Gastrocnemius medialis (tissue), 4 donors: Measurements from ENCODE around the gene EGR4.

Experiments used
- POLR2A ChIP-seq, 2 donors: fragments of 450-650 bp; IDR thresholded peaks; one replicate each; pipeline ENCODE4 v1.6.1; 2017; ENCODE audit warnings: antibody characterized with exemption in 2 of 2, mild to moderate bottlenecking in 2 of 2, moderate library complexity in 2 of 2
- TF ChIP-seq, protein P1 (sequence below), 5 experiments: fragments of 450-650 bp in 3 of 5; fragments of 200-600 bp in 2 of 5; sonication (generic) in 2 of 5; IDR thresholded peaks in 4 of 5; conservative IDR thresholded peaks in 1 of 5; 1 replicate in 4 of 5; 2 replicates in 1 of 5; pipeline ENCODE4 v1.5.1; 2016 to 2019; ENCODE audit warnings: antibody characterized with exemption in 5 of 5, mild to moderate bottlenecking in 3 of 5, moderate library complexity in 3 of 5

- TF ChIP-seq POLR2A (IDR thresholded peaks at IDR 0.05): no peak
- TF ChIP-seq, protein P1, sequence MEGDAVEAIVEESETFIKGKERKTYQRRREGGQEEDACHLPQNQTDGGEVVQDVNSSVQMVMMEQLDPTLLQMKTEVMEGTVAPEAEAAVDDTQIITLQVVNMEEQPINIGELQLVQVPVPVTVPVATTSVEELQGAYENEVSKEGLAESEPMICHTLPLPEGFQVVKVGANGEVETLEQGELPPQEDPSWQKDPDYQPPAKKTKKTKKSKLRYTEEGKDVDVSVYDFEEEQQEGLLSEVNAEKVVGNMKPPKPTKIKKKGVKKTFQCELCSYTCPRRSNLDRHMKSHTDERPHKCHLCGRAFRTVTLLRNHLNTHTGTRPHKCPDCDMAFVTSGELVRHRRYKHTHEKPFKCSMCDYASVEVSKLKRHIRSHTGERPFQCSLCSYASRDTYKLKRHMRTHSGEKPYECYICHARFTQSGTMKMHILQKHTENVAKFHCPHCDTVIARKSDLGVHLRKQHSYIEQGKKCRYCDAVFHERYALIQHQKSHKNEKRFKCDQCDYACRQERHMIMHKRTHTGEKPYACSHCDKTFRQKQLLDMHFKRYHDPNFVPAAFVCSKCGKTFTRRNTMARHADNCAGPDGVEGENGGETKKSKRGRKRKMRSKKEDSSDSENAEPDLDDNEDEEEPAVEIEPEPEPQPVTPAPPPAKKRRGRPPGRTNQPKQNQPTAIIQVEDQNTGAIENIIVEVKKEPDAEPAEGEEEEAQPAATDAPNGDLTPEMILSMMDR (IDR thresholded peaks at IDR 0.05 in 4 of 5, conservative IDR thresholded peaks at IDR 0.05 in 1 of 5): no peak
Observed at GRCh38 chr2:73334045-73334444, 40.7 kb upstream of the EGR4 start.
